ENCODE data around the gene MYD88.

Gene MYD88

DNA sequence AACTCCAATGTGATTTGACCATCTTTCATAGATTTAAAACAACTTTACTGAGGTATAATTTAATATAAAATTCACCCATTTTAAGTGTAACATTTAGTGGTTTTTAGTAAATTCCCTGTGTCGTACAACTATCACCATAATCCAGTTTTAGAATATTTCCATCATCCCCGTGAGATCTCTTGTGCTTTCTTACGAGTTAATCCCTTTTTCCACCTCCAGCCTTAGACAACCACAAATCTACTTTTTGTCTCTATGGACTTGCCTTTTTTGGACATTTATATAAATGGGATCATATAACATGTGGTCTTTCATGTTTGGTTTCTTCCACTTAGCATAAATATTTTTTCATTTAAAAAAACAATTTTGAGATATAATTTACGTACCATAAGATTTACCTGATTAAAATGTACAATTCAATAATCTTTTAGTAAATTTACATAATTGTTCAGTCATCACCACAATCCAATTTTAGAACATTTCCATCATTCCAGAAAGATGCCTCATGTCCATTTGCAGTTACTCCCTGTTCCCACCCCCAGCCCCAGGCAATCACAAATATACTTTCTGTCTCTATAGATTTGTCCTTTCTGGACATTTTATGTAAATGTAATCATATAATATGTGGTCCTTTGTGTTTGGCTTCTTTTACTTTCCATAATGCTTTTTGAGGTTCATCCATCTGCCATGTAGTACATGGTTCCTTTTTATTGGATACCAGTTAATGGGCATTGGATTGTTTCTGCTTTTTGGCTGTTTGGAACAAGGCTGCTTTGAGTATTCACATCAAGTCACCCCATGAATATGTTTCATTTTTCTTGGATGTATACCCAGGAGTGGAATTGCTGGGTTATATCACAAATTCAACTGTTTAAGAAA, 29.9 kb downstream of the MYD88 start:
- no peak for DNase-seq

DNA sequence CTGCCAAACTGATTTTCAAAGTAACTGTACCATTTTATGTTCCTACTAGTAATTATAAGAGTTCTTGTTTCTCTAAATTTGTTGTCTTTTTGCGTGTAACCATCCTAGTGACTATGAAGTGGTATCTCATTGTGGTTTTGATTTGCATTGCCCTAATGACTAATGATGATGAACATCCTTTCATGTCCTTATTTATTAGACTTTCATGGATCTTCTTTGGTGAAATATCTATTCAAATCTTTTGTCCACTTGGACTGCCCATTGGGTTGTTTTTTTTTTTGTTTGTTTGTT, 30.5 kb downstream of the MYD88 start:
- DNase-seq, result no peak

DNA sequence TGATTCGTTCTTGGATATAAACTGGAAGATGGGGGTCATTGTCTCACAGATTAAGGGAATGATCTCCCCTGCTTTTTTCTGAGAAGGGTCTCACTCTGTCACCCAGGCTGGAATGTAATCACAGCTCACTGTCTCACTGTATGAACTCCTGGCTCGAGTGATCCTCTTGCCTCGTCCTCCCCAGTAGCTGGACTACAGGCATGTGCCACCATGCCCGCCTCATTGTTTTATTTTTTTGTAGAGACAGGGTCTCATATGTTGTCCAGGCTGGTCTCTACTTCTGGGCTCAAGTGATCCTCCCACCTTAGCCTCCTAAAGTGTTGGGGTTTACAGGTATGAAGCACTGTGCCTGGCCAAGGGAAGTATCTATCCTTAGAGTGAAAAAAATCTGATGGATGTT, 32.3 kb downstream of the MYD88 start:
- no peak for DNase-seq

DNA sequence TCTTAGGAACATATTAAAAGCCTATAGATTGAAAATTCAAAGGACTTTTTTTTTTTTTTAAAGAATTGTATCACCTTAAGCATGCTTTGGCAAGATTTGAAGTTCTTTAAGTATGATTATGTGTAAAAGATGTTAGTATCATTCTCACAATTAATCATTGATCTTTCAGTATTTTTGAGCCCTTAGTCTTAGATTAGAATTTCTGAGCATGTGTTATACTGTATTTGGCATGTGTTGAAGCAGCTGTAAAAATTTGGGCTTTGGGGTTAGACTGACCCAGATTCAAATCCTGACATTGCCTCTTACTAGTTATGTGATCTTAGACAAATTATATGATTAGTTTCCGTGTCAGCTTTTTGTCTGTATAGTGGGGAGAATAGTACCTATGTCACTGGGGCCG, 33.2 kb downstream of the MYD88 start:
- DNase-seq, result no peak

DNA sequence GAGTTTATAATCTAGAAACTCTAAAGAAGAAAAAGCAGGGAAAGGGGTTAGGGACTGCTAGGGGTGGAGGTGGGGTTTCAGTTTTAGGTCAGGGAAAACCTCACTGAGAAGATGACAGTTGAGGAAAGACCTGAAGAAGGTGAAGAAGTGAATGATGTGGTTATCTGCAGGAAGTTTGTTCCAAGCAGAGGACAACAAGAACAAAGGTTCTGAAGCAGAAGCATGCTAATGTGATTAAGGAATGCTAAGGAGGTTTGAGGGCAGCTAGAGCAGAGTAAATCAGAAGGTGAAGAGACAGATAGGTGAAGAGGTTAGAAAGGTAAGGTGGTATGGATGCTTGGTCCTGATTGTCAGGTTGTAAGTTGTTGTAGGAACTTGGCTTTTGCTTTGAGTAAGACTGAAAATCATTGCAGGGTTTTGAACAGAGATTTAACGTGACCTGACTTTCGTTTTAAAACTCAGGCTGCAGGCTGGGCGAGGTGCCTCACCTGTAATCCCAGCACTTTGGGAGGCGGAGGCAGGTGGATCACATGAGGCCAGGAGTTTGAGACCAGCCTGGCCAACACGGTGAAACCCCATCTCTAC, 35.5 kb downstream of the MYD88 start:
- DNase-seq, result no peak

DNA sequence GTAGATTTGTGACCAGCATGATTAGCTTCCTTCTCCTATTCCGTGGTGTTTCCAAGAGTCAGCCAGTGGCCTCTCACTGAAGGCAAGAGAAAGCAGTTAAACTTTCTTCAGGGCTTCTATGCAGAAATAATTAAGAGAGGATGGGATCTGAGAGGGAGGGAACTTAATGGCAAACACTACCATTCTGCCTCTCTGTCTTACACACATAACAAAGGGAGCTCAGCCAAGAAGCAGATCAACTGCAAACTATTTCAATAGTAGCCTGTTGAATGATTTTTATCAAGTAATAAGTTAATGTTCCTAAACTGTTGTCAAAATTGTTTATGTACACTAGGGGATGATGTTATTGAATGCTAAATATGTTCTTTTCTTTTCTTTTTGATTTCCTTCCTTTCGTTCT, 38.7 kb downstream of the MYD88 start:
- DNase-seq, result no peak

DNA sequence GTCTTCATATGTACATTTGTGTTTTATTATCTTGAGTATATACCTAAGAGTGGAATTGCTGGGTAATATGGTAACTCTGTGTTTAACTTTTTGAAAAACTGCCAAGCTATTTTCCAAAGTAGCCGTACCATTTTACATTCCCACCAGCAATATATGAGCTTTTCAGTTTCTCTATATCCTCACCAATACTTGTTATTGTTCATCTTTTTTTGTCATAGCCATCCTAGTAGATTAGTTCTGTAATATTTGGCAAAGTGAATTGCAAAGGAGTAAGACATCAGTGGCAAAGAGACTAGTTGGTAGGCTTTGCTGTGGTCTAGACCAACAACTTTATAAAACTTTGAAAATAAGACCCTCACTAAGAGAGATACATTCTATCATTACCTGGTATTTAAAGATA, 48.3 kb downstream of the MYD88 start:
- no peak for DNase-seq

DNA sequence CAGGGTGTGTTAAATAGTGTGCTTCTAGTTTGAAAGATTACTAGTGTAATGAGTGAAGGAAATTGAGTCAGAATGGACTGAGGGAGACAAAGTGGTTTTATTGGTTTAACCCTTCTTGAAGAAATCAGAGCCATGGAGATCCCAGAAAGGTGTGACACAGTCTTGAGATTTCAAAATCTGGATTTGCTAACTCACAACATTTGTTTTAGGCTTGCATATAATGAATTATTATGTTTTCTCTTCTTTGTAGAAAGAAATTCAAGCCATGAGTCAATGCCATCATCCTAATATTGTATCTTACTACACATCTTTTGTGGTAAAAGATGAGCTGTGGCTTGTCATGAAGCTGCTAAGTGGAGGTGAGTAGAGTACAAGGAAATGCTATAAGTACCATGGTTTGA, 52.0 kb downstream of the MYD88 start:
- DNase-seq, result no peak

All from NCI-H1092 (cell line).